Nephron (organoid): ENCODE measurements around the gene SLC36A4.

ENCODE experiments used
- H3K27ac Mint-ChIP-seq, 3 experiments: 2 replicates each; pipeline ENCODE4 v1.8.0; 2020; ENCODE audit warnings: mixed read lengths in 3 of 3, mild to moderate bottlenecking in 2 of 3, moderate library complexity in 1 of 3
- H3K27me3 Mint-ChIP-seq: 2 replicates; pipeline ENCODE4 v1.8.0; 2021; ENCODE audit warnings: low read depth, mild to moderate bottlenecking, moderate library complexity, mixed read lengths
- H3K36me3 Mint-ChIP-seq: 2 replicates; pipeline ENCODE4 v1.8.0; 2020; ENCODE audit warnings: low read depth, mixed read lengths
- H3K4me1 Mint-ChIP-seq: 2 replicates; pipeline ENCODE4 v1.8.0; 2020; ENCODE audit warnings: mixed read lengths
- H3K4me3 Mint-ChIP-seq, 3 experiments: 2 replicates each; pipeline ENCODE4 v1.8.0; 2020; ENCODE audit warnings: mild to moderate bottlenecking in 3 of 3, mixed read lengths in 3 of 3, moderate library complexity in 2 of 3
- H3K9me3 Mint-ChIP-seq: 2 replicates; pipeline ENCODE4 v1.8.0; 2020; ENCODE audit warnings: mixed read lengths
- CTCF ChIP-seq, 3 experiments: fragments of 200-600 bp; sonication (generic); IDR thresholded peaks; one replicate each; pipeline ENCODE4 v1.5.0; 2021; ENCODE audit warnings: antibody characterized with exemption in 3 of 3; ENCODE audit not compliant: unreplicated experiment in 3 of 3

The SLC36A4 gene

GRCh38 chr11:93099806-93100205, 98.0 kb downstream of the SLC36A4 start:
- peaks cover 24% of the 10 kb centered on the region for H3K9me3 Mint-ChIP-seq
- TF ChIP-seq CTCF (IDR thresholded peaks at IDR 0.05; ENCODE audit: unreplicated experiment in 3 of 3), result no peak
- H3K4me3 Mint-ChIP-seq, result no peak overlapping the region

More at GRCh38 chr11:93099806-93100205, 98.0 kb downstream of the SLC36A4 start:
- Mint-ChIP-seq H3K36me3 (peaks cover 7% of the 10 kb centered on the region), H3K4me1 (no peaks in the 10 kb centered on the region), H3K27me3 (no peaks in the 10 kb centered on the region), H3K27ac (no peak overlapping the region)
